ENCODE measurements around the gene DENND2D.

DENND2D gene

DNA sequence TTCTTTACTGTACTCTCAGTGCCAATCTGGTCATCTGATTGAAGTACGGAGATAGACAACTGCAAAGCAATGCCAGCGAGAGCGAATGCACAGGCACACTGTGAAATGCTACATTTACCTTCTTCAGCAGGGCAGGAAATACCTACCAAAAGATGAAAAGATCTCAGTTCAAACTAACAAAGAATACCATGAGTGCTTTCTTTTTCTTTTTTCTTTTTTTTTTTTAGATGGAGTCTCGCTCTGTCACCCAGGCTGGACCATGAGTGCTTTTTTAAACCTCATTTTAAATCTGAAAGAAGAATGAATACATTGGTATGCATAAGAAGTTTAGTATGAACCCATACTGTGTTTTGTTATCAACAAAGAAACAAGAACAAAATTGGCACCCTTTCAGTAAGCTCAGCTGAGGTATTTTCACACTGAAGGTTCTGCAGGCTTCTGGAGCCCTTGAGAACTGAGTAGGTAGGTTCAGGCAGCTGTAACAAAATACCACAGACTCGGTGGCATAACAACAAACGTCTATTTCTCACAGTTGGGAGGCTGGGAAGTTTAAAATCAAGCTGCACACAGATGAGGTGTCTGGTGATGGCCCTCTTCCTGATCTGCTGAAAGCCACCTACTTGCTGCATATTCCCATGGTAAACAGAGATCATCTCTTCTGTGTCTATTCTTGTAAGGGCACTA lies 25.4 kb upstream of the DENND2D start:
- peaks cover 4% of the 10 kb centered on the region for H3K27me3 ChIP-seq
- peaks cover 30 to 31% of the 10 kb centered on the region in 2 experiments for H3K4me1 ChIP-seq (ENCODE audit: control insufficient read depth in 1 of 2, insufficient read depth in 1 of 2, low read depth in 1 of 2, low read length in 1 of 2)
- TF ChIP-seq, protein P1, sequence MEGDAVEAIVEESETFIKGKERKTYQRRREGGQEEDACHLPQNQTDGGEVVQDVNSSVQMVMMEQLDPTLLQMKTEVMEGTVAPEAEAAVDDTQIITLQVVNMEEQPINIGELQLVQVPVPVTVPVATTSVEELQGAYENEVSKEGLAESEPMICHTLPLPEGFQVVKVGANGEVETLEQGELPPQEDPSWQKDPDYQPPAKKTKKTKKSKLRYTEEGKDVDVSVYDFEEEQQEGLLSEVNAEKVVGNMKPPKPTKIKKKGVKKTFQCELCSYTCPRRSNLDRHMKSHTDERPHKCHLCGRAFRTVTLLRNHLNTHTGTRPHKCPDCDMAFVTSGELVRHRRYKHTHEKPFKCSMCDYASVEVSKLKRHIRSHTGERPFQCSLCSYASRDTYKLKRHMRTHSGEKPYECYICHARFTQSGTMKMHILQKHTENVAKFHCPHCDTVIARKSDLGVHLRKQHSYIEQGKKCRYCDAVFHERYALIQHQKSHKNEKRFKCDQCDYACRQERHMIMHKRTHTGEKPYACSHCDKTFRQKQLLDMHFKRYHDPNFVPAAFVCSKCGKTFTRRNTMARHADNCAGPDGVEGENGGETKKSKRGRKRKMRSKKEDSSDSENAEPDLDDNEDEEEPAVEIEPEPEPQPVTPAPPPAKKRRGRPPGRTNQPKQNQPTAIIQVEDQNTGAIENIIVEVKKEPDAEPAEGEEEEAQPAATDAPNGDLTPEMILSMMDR (IDR thresholded peaks at IDR 0.05): no peak
- H3K36me3 ChIP-seq: no peaks in the 10 kb centered on the region
- H3K27ac ChIP-seq: no peak overlapping the region
- H3K4me3 ChIP-seq (ENCODE audit: low read depth in 1 of 2, low read length in 1 of 2): no peak overlapping the region
- H3K9me3 ChIP-seq: no peaks in the 10 kb centered on the region

DNA sequence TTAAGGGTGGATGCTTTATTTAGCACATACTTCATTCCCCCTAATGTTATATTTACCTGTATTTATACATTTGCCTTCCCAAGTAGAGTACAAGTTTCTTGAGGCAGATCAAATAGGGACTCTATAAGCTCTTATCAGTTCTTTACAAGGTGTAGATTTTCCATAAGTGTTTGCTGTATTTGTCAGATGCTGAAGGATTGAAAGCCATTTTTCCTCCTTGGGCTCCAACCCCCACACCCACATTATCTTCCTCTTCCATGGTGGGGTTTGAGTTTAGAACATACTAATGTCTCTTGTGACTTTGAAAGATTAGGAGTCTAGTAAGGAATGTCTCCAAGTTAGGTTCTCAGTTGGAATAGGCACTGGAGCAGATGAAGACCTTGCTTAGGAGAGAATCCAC lies 24.6 kb upstream of the DENND2D start:
- Histone ChIP-seq H3K4me1 (ENCODE audit: control insufficient read depth in 1 of 2, insufficient read depth in 1 of 2, low read depth in 1 of 2, low read length in 1 of 2) (peaks cover 37 to 38% of the 10 kb centered on the region in 2 experiments), H3K36me3 (no peaks in the 10 kb centered on the region), H3K27ac (no peak overlapping the region), H3K9me3 (no peaks in the 10 kb centered on the region), H3K27me3 (no peaks in the 10 kb centered on the region), H3K4me3 (ENCODE audit: low read depth in 1 of 2, low read length in 1 of 2) (no peak overlapping the region)
- TF ChIP-seq, protein P1 (IDR thresholded peaks at IDR 0.05): no peak

DNA sequence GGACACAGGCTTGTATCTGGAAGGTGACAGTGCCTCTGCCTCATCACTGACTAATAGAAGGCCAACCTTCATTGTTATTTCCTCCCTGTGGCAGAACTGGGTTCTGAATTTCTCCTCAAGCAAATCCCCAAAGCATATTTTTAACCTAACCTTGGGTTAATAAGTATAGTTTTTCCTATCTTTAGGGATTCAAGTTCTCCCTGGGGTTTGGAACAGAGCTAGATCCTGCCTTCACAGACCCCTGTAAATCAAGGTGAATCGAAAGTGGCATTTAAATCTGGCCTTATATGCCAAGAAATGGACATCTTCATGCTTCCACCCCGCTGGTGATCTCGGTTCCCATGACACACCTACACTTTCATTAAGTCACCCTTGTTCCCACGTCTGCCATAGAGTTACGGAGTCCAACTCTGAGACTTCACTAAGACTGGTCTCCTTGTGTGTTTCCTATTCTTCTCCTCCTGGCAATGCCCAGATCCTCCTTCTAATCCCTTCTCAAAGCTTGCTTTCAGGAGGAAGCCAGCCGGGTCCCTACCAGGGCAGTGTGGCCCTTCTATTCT lies 22.8 kb upstream of the DENND2D start:
- peaks cover 37 to 41% of the 10 kb centered on the region in 2 experiments for H3K4me1 ChIP-seq (ENCODE audit: control insufficient read depth in 1 of 2, insufficient read depth in 1 of 2, low read depth in 1 of 2, low read length in 1 of 2)
- no peaks in the 10 kb centered on the region for H3K36me3 ChIP-seq

DNA sequence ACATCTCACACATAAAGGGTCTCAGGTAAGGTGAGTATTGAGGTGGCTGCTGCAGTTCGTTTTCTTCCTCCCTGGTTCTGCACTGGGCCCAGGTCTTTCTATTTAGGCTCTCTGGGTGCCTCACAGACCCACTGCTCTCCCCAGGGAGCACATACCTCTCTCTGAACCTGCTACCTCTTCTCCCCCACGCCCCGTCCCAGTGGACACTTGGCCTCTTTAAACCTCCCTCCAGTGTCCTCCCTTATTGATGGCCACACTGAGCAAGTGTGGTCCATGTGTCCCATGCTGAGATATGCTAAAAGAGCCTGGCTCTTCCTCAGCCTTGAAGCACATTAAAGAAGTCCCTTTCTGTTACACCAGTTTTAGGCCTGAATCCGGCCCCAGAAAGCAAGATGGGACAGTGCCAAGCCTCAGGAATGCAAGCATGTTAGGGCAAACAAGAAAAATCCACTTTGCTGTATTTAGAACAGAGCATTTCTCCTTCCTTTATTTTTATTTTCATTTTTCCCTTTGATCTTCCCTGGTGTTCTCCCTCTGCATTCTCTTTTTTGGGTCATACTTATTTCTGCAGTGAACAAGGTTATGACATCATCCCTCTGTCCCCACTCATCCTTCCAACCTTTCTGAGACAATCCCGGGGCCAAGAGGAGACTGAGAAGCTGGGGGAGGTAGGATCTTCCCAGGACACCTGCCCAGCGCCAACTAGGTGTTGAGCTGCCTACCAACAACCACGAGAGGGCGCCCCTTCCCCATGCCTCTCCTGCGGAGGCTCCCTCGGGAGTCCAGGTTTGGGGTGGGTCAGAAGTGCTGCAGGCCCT lies 22.1 kb upstream of the DENND2D start:
- Histone ChIP-seq H3K36me3 (no peaks in the 10 kb centered on the region), H3K4me1 (ENCODE audit: control insufficient read depth in 1 of 2, insufficient read depth in 1 of 2, low read depth in 1 of 2, low read length in 1 of 2) (peaks cover 36 to 39% of the 10 kb centered on the region in 2 experiments), H3K4me3 (ENCODE audit: low read depth in 1 of 2, low read length in 1 of 2) (peak overlapping the region; percentile 14 to 32), H3K27ac (peak overlapping the region; percentile 81), H3K27me3 (no peaks in the 10 kb centered on the region), H3K9me3 (no peaks in the 10 kb centered on the region)
- TF ChIP-seq, protein P1 (IDR thresholded peaks at IDR 0.05): peak; percentile 87

More for the DNA sequence above, 22.8 kb upstream of the DENND2D start:
- H3K27ac ChIP-seq: no peak overlapping the region
- no peaks in the 10 kb centered on the region for H3K9me3 ChIP-seq
- peak overlapping the region in 1 of 2 experiments; percentile 32 for H3K4me3 ChIP-seq (ENCODE audit: low read depth in 1 of 2, low read length in 1 of 2)
- TF ChIP-seq, protein P1 (IDR thresholded peaks at IDR 0.05): no peak
- H3K27me3 ChIP-seq: no peaks in the 10 kb centered on the region

DNA sequence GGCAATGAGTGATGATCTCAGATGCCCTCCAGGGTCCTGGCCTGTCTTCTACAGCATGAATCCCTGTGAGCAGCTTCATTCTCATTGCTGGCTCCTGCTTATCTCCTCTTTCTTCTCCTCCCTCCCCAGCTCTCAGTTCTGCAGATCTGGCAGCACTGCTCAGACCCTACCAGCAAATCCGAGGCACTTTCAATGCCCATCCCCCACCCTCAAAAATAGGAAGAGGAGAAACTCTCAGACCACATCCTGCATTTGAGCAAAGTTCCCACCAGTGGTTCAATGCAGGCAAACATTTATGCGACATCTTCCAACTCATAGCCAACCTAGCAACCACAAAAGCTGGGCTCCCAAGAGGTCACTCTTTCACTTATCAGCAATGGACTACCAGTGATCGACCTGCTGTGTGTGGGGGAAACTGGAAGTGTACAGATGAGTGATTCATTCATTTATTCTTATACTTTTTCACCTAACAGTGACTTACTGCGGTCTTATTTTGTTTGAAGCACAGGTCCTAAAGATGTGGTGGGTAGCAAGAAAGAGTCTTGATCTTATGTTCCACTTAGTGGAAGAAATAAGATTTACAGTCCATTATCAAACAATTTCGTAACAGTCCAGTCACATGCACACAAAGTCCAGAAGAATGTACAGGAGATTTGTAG lies 21.3 kb upstream of the DENND2D start:
- TF ChIP-seq, protein P1 (IDR thresholded peaks at IDR 0.05): no peak
- Histone ChIP-seq H3K4me1 (ENCODE audit: control insufficient read depth in 1 of 2, insufficient read depth in 1 of 2, low read depth in 1 of 2, low read length in 1 of 2) (peaks cover 34 to 35% of the 10 kb centered on the region in 2 experiments), H3K27me3 (no peaks in the 10 kb centered on the region), H3K36me3 (no peaks in the 10 kb centered on the region), H3K27ac (peak overlapping the region; percentile 81), H3K9me3 (no peaks in the 10 kb centered on the region), H3K4me3 (ENCODE audit: low read depth in 1 of 2, low read length in 1 of 2) (peak overlapping the region; percentile 22 to 32)

All from neutrophil (primary cell).